Gastrocnemius medialis (tissue), 4 donors: ENCODE data around the gene UBASH3B.

ENCODE experiments used
- POLR2A ChIP-seq, 2 donors: fragments of 450-650 bp; IDR thresholded peaks; one replicate each; pipeline ENCODE4 v1.6.1; 2017; ENCODE audit warnings: antibody characterized with exemption in 2 of 2, mild to moderate bottlenecking in 2 of 2, moderate library complexity in 2 of 2
- TF ChIP-seq, protein P1 (sequence below), 5 experiments: fragments of 450-650 bp in 3 of 5; fragments of 200-600 bp in 2 of 5; sonication (generic) in 2 of 5; IDR thresholded peaks in 4 of 5; conservative IDR thresholded peaks in 1 of 5; 1 replicate in 4 of 5; 2 replicates in 1 of 5; pipeline ENCODE4 v1.5.1; 2016 to 2019; ENCODE audit warnings: antibody characterized with exemption in 5 of 5, mild to moderate bottlenecking in 3 of 5, moderate library complexity in 3 of 5

DNA sequence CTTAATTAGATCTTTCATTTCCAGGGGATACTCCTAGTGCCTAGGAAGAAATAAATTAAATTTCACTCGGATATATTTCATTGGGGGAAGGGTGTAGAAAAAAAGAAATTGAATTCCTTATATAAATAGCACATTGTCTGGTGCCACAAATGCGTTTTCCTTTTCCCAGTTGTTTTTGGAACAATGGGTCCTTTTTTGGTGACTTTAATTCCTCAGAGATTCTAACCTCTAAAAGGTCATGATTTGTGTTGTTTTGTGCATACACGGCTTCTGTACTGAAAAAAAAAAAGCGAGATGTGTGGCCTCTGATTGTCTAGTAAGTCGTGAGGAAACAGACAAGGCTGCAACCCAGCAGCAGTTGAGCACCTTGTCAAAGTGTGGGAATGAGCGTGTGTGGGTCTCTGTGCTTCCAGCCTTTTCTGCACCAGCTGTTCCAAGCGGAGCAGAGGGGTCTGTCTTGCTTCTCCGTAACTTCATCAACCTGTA lies 118.3 kb downstream of the UBASH3B start:
- TF ChIP-seq, protein P1, sequence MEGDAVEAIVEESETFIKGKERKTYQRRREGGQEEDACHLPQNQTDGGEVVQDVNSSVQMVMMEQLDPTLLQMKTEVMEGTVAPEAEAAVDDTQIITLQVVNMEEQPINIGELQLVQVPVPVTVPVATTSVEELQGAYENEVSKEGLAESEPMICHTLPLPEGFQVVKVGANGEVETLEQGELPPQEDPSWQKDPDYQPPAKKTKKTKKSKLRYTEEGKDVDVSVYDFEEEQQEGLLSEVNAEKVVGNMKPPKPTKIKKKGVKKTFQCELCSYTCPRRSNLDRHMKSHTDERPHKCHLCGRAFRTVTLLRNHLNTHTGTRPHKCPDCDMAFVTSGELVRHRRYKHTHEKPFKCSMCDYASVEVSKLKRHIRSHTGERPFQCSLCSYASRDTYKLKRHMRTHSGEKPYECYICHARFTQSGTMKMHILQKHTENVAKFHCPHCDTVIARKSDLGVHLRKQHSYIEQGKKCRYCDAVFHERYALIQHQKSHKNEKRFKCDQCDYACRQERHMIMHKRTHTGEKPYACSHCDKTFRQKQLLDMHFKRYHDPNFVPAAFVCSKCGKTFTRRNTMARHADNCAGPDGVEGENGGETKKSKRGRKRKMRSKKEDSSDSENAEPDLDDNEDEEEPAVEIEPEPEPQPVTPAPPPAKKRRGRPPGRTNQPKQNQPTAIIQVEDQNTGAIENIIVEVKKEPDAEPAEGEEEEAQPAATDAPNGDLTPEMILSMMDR (IDR thresholded peaks at IDR 0.05 in 4 of 5, conservative IDR thresholded peaks at IDR 0.05 in 1 of 5), result no peak
- TF ChIP-seq POLR2A (IDR thresholded peaks at IDR 0.05), result no peak
